Measurements from ENCODE around the gene LIPC. TPM values are rescaled to one million over a fixed set of nuclear protein-coding genes. Genes with fewer than 3 reads are reported as not detected.

The LIPC gene
- total and polyA plus RNA-seq, 2 of the 4 experiments (the other 2 are of a cell fraction), result 0.07 TPM; not detected in 1

GRCh38 chr15:58587486-58587885 is 155.7 kb downstream of the LIPC start:
- intact Hi-C loops (cut with micrococcal nuclease), result no loop called here
- H3K18ac ChIP-seq (ENCODE audit: low read depth, low read length), result no peak overlapping the region
- dilution Hi-C loops (cut with HindIII; ENCODE audit: low sequenced_read_pairs, unreplicated experiment), result no loop called here

More at GRCh38 chr15:58587486-58587885, 155.7 kb downstream of the LIPC start:
- Histone ChIP-seq H2BK5ac (ENCODE audit: low read depth, low read length, poor library complexity, severe bottlenecking) (no peak overlapping the region), H3K27ac (ENCODE audit: insufficient read depth, low read length) (no peak overlapping the region), H3K56ac (ENCODE audit: extremely low read depth, insufficient read depth, low read length) (no peak overlapping the region), H2AK5ac (ENCODE audit: low read depth, low read length) (no peak overlapping the region), H3K9me1 (ENCODE audit: insufficient read depth, low read length) (peaks cover 2% of the 10 kb centered on the region; the same call in 1 of the 2 replicates), H3K9me3 (ENCODE audit: control insufficient read depth, insufficient read depth, low read length) (peaks cover 2% of the 10 kb centered on the region; the same call in 1 of the 2 replicates), H3K79me1 (ENCODE audit: low read depth in 1 of 2, low read length in 2 of 2) (no peaks in the 10 kb centered on the region; a peak in 1 of 4 replicates), H2BK15ac (ENCODE audit: low read depth, low read length) (no peak overlapping the region), H3K23ac (ENCODE audit: low read depth, low read length) (no peak overlapping the region), H3K4ac (ENCODE audit: low read depth, low read length) (no peak overlapping the region), H3K27me3 (ENCODE audit: control insufficient read depth, insufficient read depth, low read length) (no peaks in the 10 kb centered on the region), H2BK20ac (ENCODE audit: low read depth, low read length) (no peak overlapping the region), H3K9ac (ENCODE audit: low read depth, low read length) (no peak overlapping the region), H2BK120ac (ENCODE audit: low read depth, low read length) (no peak overlapping the region), H2AK9ac (replicated peaks; ENCODE audit: low read depth, low read length, poor library complexity) (no peak overlapping the region), H4K5ac (ENCODE audit: low read depth, low read length) (no peak overlapping the region), H3K4me3 (ENCODE audit: insufficient read depth, low read depth, low read length) (no peak overlapping the region), H3K4me1 (ENCODE audit: control insufficient read depth, insufficient read depth, low read length) (peaks cover 5% of the 10 kb centered on the region; the same call in 1 of the 2 replicates), H4K20me1 (ENCODE audit: insufficient read depth, low read length) (no peaks in the 10 kb centered on the region), H3K36me3 (ENCODE audit: control insufficient read depth, insufficient read depth, low read length) (no peaks in the 10 kb centered on the region), H2AFZ (replicated peaks; ENCODE audit: low read length, poor library complexity) (no peak overlapping the region), H3K4me2 (ENCODE audit: low read depth, low read length) (no peak overlapping the region), H4K8ac (ENCODE audit: low read depth in 2 of 2, low read length in 2 of 2) (no peak overlapping the region), H3K14ac (replicated peaks; ENCODE audit: low read depth, low read length) (0 out of 2 replicates have a peak overlapping the region, but pooled peaks have one; percentile 34), H4K91ac (ENCODE audit: insufficient read depth, low read depth, low read length) (no peak overlapping the region)
- DNase-seq, result peak; percentile 28
- ATAC-seq (ENCODE audit: low read depth), result peak; percentile 41
- CTCF ChIA-PET, result no interaction called here
- TF ChIP-seq SMC3 (IDR thresholded peaks at IDR 0.05; ENCODE audit: low read depth, low read length), result no peak
- TF ChIP-seq RAD21 (IDR thresholded peaks at IDR 0.05; ENCODE audit: low read length), result no peak
- TF ChIP-seq USF2 (IDR thresholded peaks at IDR 0.05; ENCODE audit: low read depth, low read length), result no peak
- TF ChIP-seq ELK1 (IDR thresholded peaks at IDR 0.05; ENCODE audit: borderline replicate concordance, low read depth, low read length), result no peak
- TF ChIP-seq RFX5 (IDR thresholded peaks at IDR 0.05; ENCODE audit: low read depth, low read length), result no peak
- no peak for TF ChIP-seq CTCF (conservative IDR thresholded peaks at IDR 0.05; ENCODE audit: low read depth, low read length)
- no TSS peak for BruUV-seq (replicated peaks)
- 100% methylated on average over 2 of the region's 4 CpGs; no CpG with 5 or more reads in 1 of the 2 experiments for WGBS, 2 experiments (ENCODE audit: extremely low coverage in 2 of 2, insufficient read length in 1 of 2)
- POLR2A ChIA-PET (ENCODE audit: unreplicated experiment), result no interaction called here
- in situ Hi-C loops (cut with MboI; ENCODE audit: low sequenced_read_pairs), result no loop called here

Measured in IMR-90 (cell line).